HFFc6 (cell line): ENCODE measurements around the gene PPP1R1A. TPM values are rescaled to one million over a fixed set of nuclear protein-coding genes. Genes with fewer than 3 reads are reported as not detected.

Source experiments
- DNase-seq: peaks from one replicate; pipeline ENCODE4 v3.0.0-alpha.2; 2018
- H3K27ac Mint-ChIP-seq: 2 replicates; pipeline ENCODE4 v1.8.0; 2020; ENCODE audit warnings: mild to moderate bottlenecking, mixed read lengths
- H3K27me3 Mint-ChIP-seq: 2 replicates; pipeline ENCODE4 v1.8.0; 2021; ENCODE audit warnings: mild to moderate bottlenecking, moderate library complexity, mixed read lengths; ENCODE audit not compliant: insufficient read depth
- H3K36me3 Mint-ChIP-seq: 2 replicates; pipeline ENCODE4 v1.8.0; 2021; ENCODE audit warnings: low read depth, mixed read lengths
- H3K4me1 Mint-ChIP-seq: 2 replicates; pipeline ENCODE4 v1.8.0; 2020; ENCODE audit warnings: low read depth, mixed read lengths
- H3K4me3 Mint-ChIP-seq: 2 replicates; pipeline ENCODE4 v1.8.0; 2020; ENCODE audit warnings: mild to moderate bottlenecking, moderate library complexity, mixed read lengths
- H3K9me3 Mint-ChIP-seq: 2 replicates; pipeline ENCODE4 v1.8.0; 2020; ENCODE audit warnings: mild to moderate bottlenecking, mixed read lengths
- CTCF ChIP-seq: fragments of 200-600 bp; sonication (generic); IDR thresholded peaks from 2 replicates; pipeline ENCODE4 v1.5.0; 2021; ENCODE audit warnings: antibody characterized with exemption, mild to moderate bottlenecking
- total RNA-seq, 6 experiments: library from RNA; stranded (reverse); fragmentation: NEBNext Ultra II Directional; extraction: Animal tissue kit (Norgen Biotek cat#: 25700); gene quantifications; 2 replicates in 1 of 6; 3 replicates in 5 of 6; pipeline ENCODE4 v1.2.3, GENCODE V29; 2021

The PPP1R1A gene
- total RNA-seq, 6 experiments from 2014 or later, result not detected

GRCh38 chr12:54579696-54580333 is 8.6 kb downstream of the PPP1R1A start:
- no peak overlapping the region for H3K4me3 Mint-ChIP-seq
- no peaks in the 10 kb centered on the region for H3K9me3 Mint-ChIP-seq
- peaks cover 45% of the 10 kb centered on the region for H3K27me3 Mint-ChIP-seq
- no peak overlapping the region for H3K27ac Mint-ChIP-seq
- H3K4me1 Mint-ChIP-seq, result no peaks in the 10 kb centered on the region
- H3K36me3 Mint-ChIP-seq, result no peaks in the 10 kb centered on the region
- peak; percentile 64 for DNase-seq
- TF ChIP-seq CTCF, result peak; percentile 100

GRCh38 chr12:54579258-54579657 is 9.2 kb downstream of the PPP1R1A start:
- TF ChIP-seq CTCF, result no peak
- H3K4me3 Mint-ChIP-seq, result no peak overlapping the region
- DNase-seq, result no peak
- H3K27ac Mint-ChIP-seq, result no peak overlapping the region
- H3K27me3 Mint-ChIP-seq, result peaks cover 47% of the 10 kb centered on the region
- no peaks in the 10 kb centered on the region for H3K4me1 Mint-ChIP-seq
- H3K9me3 Mint-ChIP-seq, result no peaks in the 10 kb centered on the region
- no peaks in the 10 kb centered on the region for H3K36me3 Mint-ChIP-seq

DNA sequence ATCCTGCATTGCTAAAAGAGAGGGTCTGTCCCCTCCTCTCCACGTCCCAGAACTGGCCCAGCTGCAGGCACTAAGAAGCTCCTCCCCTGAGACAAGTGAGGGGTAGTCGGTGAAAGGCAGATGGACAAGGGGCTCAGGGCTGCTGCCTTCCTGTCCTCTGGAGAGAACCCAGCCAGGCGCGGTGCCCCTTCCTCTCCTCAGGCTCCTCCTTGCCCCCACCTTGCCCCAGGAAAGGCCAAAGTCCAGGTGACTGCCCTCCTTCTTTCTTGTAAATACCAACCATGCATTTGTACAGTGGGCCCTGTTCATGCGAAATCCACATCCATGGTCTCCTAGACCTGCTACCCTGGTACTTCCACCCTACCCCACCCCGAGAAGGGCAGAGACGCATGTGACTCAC is 9.7 kb downstream of the PPP1R1A start:
- H3K27ac Mint-ChIP-seq, result no peak overlapping the region
- no peaks in the 10 kb centered on the region for H3K36me3 Mint-ChIP-seq
- DNase-seq, result no peak
- H3K4me3 Mint-ChIP-seq, result no peak overlapping the region
- no peaks in the 10 kb centered on the region for H3K4me1 Mint-ChIP-seq
- TF ChIP-seq CTCF, result no peak
- H3K9me3 Mint-ChIP-seq, result no peaks in the 10 kb centered on the region
- peaks cover 50% of the 10 kb centered on the region for H3K27me3 Mint-ChIP-seq

- H3K27me3 Mint-ChIP-seq, result peaks cover 69% of the 10 kb centered on the region
- H3K4me1 Mint-ChIP-seq, result no peaks in the 10 kb centered on the region
- H3K4me3 Mint-ChIP-seq, result no peak overlapping the region
These were observed 15.6 kb downstream of the PPP1R1A start for GRCh38 chr12:54572881-54573280.

GRCh38 chr12:54571193-54572188 is 17.0 kb downstream of the PPP1R1A start:
- no peak for DNase-seq
- Mint-ChIP-seq H3K27me3 (peaks cover 60% of the 10 kb centered on the region), H3K9me3 (no peaks in the 10 kb centered on the region), H3K4me3 (no peak overlapping the region), H3K27ac (no peak overlapping the region), H3K36me3 (no peaks in the 10 kb centered on the region), H3K4me1 (no peaks in the 10 kb centered on the region)
- no peak for TF ChIP-seq CTCF

More at GRCh38 chr12:54572881-54573280, 15.6 kb downstream of the PPP1R1A start:
- no peak for DNase-seq
- peak; percentile 16; the same call in 1 of the 2 replicates for TF ChIP-seq CTCF
- no peaks in the 10 kb centered on the region for H3K36me3 Mint-ChIP-seq
- no peaks in the 10 kb centered on the region for H3K9me3 Mint-ChIP-seq
- no peak overlapping the region for H3K27ac Mint-ChIP-seq
